ENCODE data around the gene PLEKHG7. TPM values are rescaled to one million over a fixed set of nuclear protein-coding genes. Genes with fewer than 3 reads are reported as not detected.

Gene PLEKHG7
- total and polyA plus RNA-seq, 9 of the 15 experiments (the other 6 are each of a cell fraction or from before 2014, with no cell fraction given): 0.03 TPM; not detected in 8

- TF ChIP-seq ILF3 (IDR thresholded peaks at IDR 0.05; ENCODE audit: borderline replicate concordance) (no peak), HINFP (tag; conservative IDR thresholded peaks at IDR 0.05; ENCODE audit: low read depth) (no peak), UBTF (IDR thresholded peaks at IDR 0.05; ENCODE audit: borderline replicate concordance in 1 of 2, low read depth in 2 of 2, low read length in 2 of 2) (no peak), RBM14 (IDR thresholded peaks at IDR 0.05; ENCODE audit: borderline replicate concordance, insufficient read depth, low read depth, low read length) (no peak), CTBP1 (IDR thresholded peaks at IDR 0.05; ENCODE audit: borderline replicate concordance) (no peak)
Observed at GRCh38 chr12:92771001-92771400, 68.2 kb downstream of the PLEKHG7 start (continued).

- no peak for FAIRE-seq
- Histone ChIP-seq H3K4me3 (no peak overlapping the region), H2AFZ (ENCODE audit: low read depth, low read length) (no peak overlapping the region), H4K20me1 (replicated peaks; ENCODE audit: control insufficient read depth, insufficient read depth, low read length) (no peaks in the 10 kb centered on the region), H3K9me1 (ENCODE audit: control insufficient read depth, insufficient read depth, low read length) (no peaks in the 10 kb centered on the region), H3K27me3 (ENCODE audit: control insufficient read depth in 2 of 2, insufficient read depth in 2 of 2, low read length in 2 of 2) (no peaks in the 10 kb centered on the region), H3K27ac (ENCODE audit: extremely low read depth, low read depth, low read length) (no peak overlapping the region), H3K9me3 (replicated peaks; ENCODE audit: control insufficient read depth, insufficient read depth, low read depth, low read length) (no peaks in the 10 kb centered on the region), H3K79me2 (ENCODE audit: control insufficient read depth, insufficient read depth, low read length) (no peaks in the 10 kb centered on the region), H3K36me3 (ENCODE audit: control insufficient read depth, insufficient read depth, low read length) (peaks cover 39% of the 10 kb centered on the region; the same call in 2 of the 3 replicates), H3K4me1 (replicated peaks in 1 of 2; ENCODE audit: control insufficient read depth in 2 of 2, insufficient read depth in 2 of 2, low read length in 2 of 2) (no peaks in the 10 kb centered on the region), H3K9ac (ENCODE audit: insufficient read depth in 1 of 2, low read depth in 2 of 2, low read length in 2 of 2) (no peak overlapping the region), H3K4me2 (ENCODE audit: insufficient read depth, low read length) (no peak overlapping the region)
- in situ Hi-C loops (cut with MboI) (loop anchor here (25.0 kb wide), 2 partner anchors 637 to 1337 kb away; no protein-coding TSS in a partner anchor), intact Hi-C loops (cut with micrococcal nuclease) (no loop called here)
- no peak for DNase-seq (ENCODE audit: extremely low read depth in 1 of 4, low spot score in 3 of 4)
- ATAC-seq: no peak
- BruUV-seq (replicated peaks): no TSS peak
- CTCF ChIA-PET (ENCODE audit: low intra/inter-chr PET ratio): no interaction called here
- TF ChIP-seq CEBPG (CRISPR knock-in tag; IDR thresholded peaks at IDR 0.05): no peak
- peak in 1 of 2 experiments; percentile 29; a peak in 1 of 4 replicates for TF ChIP-seq CEBPG (tag; conservative IDR thresholded peaks at IDR 0.05 in 1 of 2, IDR thresholded peaks at IDR 0.05 in 1 of 2)
- no peak for TF ChIP-seq TCF3 (CRISPR knock-in tag; IDR thresholded peaks at IDR 0.05)
- POLR2A ChIA-PET: no interaction called here
Observed at GRCh38 chr12:92775416-92775815, 72.6 kb downstream of the PLEKHG7 start.
